ENCODE data around the gene LUZP2.

DNA sequence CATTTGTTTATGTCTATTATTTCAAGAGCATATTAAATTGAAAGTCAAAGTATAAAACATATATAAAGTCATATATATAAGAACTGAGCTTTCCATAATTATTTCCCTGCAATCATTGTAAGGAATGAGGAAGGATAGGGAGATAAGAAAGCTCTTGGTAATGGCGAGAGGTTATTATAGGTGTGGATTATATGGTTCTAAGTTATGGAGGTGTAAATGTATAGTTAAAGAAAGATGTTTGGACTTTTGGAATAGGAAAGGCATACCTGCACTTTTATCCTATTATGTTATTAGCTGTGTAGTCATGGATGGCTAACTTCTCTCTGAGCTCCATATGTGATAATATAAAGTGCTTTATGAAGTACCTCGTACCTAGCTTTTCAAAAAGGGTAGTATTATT lies 127.6 kb downstream of the LUZP2 start:
- TF ChIP-seq GATA2 (IDR thresholded peaks at IDR 0.05; ENCODE audit: low read depth, low read length) (no peak), GATA3 (IDR thresholded peaks at IDR 0.05; ENCODE audit: low read depth, low read length) (no peak)
